Stimulated activated CD8-positive, alpha-beta memory T cell treated with anti-CD3 and anti-CD28 coated beads, Interleukin-4, amount 100 ng/mL, for 1 hour (primary cell): ENCODE measurements around the gene NLGN4X.

Source experiments
- DNase-seq, 2 donors: peaks; one replicate each; pipeline ENCODE4 v3.0.0-alpha.2; 2020; ENCODE audit warnings: low read depth in 2 of 2, low spot score in 1 of 2

NLGN4X gene

GRCh38 chrX:6228720-6229119, at the start of gene NLGN4X:
NLGN4X (minus strand) TSS chrX:6228867; CDS start chrX:6151466, 77,401 bp downstream.
- no peak for DNase-seq

GRCh38 chrX:6266041-6266440, 37.4 kb upstream of the NLGN4X start:
- DNase-seq, result no peak

GRCh38 chrX:6262959-6263358, 34.3 kb upstream of the NLGN4X start:
- no peak for DNase-seq

GRCh38 chrX:6257025-6257424, 28.4 kb upstream of the NLGN4X start:
- no peak for DNase-seq

GRCh38 chrX:6244666-6245065, 16.0 kb upstream of the NLGN4X start:
- no peak for DNase-seq

- DNase-seq, result no peak
These were observed 9.9 kb upstream of the NLGN4X start for GRCh38 chrX:6238576-6238975.

- DNase-seq, result no peak
These were observed 732 bp downstream of the NLGN4X start for GRCh38 chrX:6227935-6228334.

GRCh38 chrX:6227453-6227835, 1.2 kb downstream of the NLGN4X start:
- no peak for DNase-seq

GRCh38 chrX:6226596-6227452, 1.8 kb downstream of the NLGN4X start:
- DNase-seq, result no peak

GRCh38 chrX:6225911-6226595, 2.6 kb downstream of the NLGN4X start:
- no peak for DNase-seq

- no peak for DNase-seq
These were observed 3.3 kb downstream of the NLGN4X start for GRCh38 chrX:6225288-6225910.

- DNase-seq, result no peak
These were observed 5.2 kb downstream of the NLGN4X start for GRCh38 chrX:6223516-6223915.

GRCh38 chrX:6210230-6210629, 18.4 kb downstream of the NLGN4X start:
- DNase-seq, result no peak

- no peak for DNase-seq
These were observed 25.0 kb downstream of the NLGN4X start for GRCh38 chrX:6203462-6204215.

GRCh38 chrX:6199486-6199885, 29.2 kb downstream of the NLGN4X start:
- no peak for DNase-seq

GRCh38 chrX:6187256-6187655, 41.4 kb downstream of the NLGN4X start:
- no peak for DNase-seq

GRCh38 chrX:6184900-6185515, 43.7 kb downstream of the NLGN4X start:
- DNase-seq, result no peak

- DNase-seq, result no peak
These were observed 52.8 kb downstream of the NLGN4X start for GRCh38 chrX:6175914-6176313.

GRCh38 chrX:6170424-6170823, 58.2 kb downstream of the NLGN4X start:
- no peak for DNase-seq

GRCh38 chrX:6169407-6169806, 59.3 kb downstream of the NLGN4X start:
- no peak for DNase-seq

GRCh38 chrX:6163721-6164120, 64.9 kb downstream of the NLGN4X start:
- no peak for DNase-seq
